H9 (cell line): ENCODE results near the gene MGME1. TPM values are rescaled to one million over a fixed set of nuclear protein-coding genes. Genes with fewer than 3 reads are reported as not detected.
A peak's percentile ranks its signal among the peaks of the same experiment; 100 is the strongest.

Experiments used
- DNase-seq: peaks from one replicate; pipeline ENCODE4 v3.0.0-alpha.2; 2017
- H2AFZ ChIP-seq: one replicate; pipeline ENCODE4 v1.6.1; 2013; ENCODE audit warnings: mild to moderate bottlenecking, low read length, control low read depth, moderate library complexity
- H2AK5ac ChIP-seq: 2 replicates; pipeline ENCODE4 v1.6.1; 2013; ENCODE audit warnings: low read length, control low read depth, mixed read lengths; ENCODE audit not compliant: insufficient read length
- H2BK120ac ChIP-seq: one replicate; pipeline ENCODE4 v1.6.1; 2013; ENCODE audit warnings: low read depth, mild to moderate bottlenecking, low read length, control low read depth, inconsistent platforms; ENCODE audit not compliant: poor library complexity, severe bottlenecking
- H2BK12ac ChIP-seq: 2 replicates; pipeline ENCODE4 v1.6.1; 2013; ENCODE audit warnings: low read length, control low read depth, mixed read lengths, low read depth; ENCODE audit not compliant: insufficient read length
- H2BK15ac ChIP-seq: 2 replicates; pipeline ENCODE4 v1.6.1; 2013; ENCODE audit warnings: low read depth, low read length, control low read depth
- H2BK20ac ChIP-seq: one replicate; pipeline ENCODE4 v1.6.1; 2013; ENCODE audit warnings: low read depth, mild to moderate bottlenecking, low read length, control low read depth, inconsistent platforms; ENCODE audit not compliant: poor library complexity, severe bottlenecking
- H2BK5ac ChIP-seq: 2 replicates; pipeline ENCODE4 v1.6.1; 2013; ENCODE audit warnings: low read length, control low read depth, mixed read lengths; ENCODE audit not compliant: insufficient read length
- H3K14ac ChIP-seq: 2 replicates; pipeline ENCODE4 v1.6.1; 2013; ENCODE audit warnings: low read length, control low read depth; ENCODE audit not compliant: insufficient read depth
- H3K18ac ChIP-seq: 2 replicates; pipeline ENCODE4 v1.6.1; 2013; ENCODE audit warnings: low read depth, mild to moderate bottlenecking, mixed read lengths, low read length, control low read depth; ENCODE audit not compliant: insufficient read length
- H3K23ac ChIP-seq: 2 replicates; pipeline ENCODE4 v1.6.1; 2013; ENCODE audit warnings: low read length, control low read depth, mixed read lengths, low read depth; ENCODE audit not compliant: insufficient read length
- H3K23me2 ChIP-seq: 2 replicates; pipeline ENCODE4 v1.6.1; 2013; ENCODE audit warnings: low read depth, mild to moderate bottlenecking, mixed read lengths, low read length, control low read depth; ENCODE audit not compliant: insufficient read length, poor library complexity, severe bottlenecking
- H3K27ac ChIP-seq: 2 replicates; pipeline ENCODE4 v1.5.1; 2013; ENCODE audit warnings: low read length, control low read depth, mixed read lengths, low read depth; ENCODE audit not compliant: insufficient read length
- H3K27me3 ChIP-seq: 2 replicates; pipeline ENCODE4 v1.6.1; 2013; ENCODE audit warnings: low read length, control low read depth, inconsistent platforms; ENCODE audit not compliant: insufficient read depth
- H3K4ac ChIP-seq: 2 replicates; pipeline ENCODE4 v1.6.1; 2013; ENCODE audit warnings: low read depth, mild to moderate bottlenecking, control low read depth, inconsistent platforms, low read length, moderate library complexity
- H3K4me1 ChIP-seq: 2 replicates; pipeline ENCODE4 v1.6.1; 2013; ENCODE audit warnings: low read length, control low read depth, inconsistent platforms; ENCODE audit not compliant: insufficient read depth
- H3K4me2 ChIP-seq: 2 replicates; pipeline ENCODE4 v1.6.1; 2013; ENCODE audit warnings: low read length, control low read depth, mixed read lengths; ENCODE audit not compliant: insufficient read length, insufficient read depth
- H3K56ac ChIP-seq: 2 replicates; pipeline ENCODE4 v1.6.1; 2013; ENCODE audit warnings: low read depth, mild to moderate bottlenecking, mixed read lengths, low read length, control low read depth; ENCODE audit not compliant: insufficient read length
- H3K79me1 ChIP-seq: 2 replicates; pipeline ENCODE4 v1.6.1; 2013; ENCODE audit warnings: low read depth, mild to moderate bottlenecking, moderate library complexity, low read length, control low read depth, inconsistent platforms; ENCODE audit not compliant: insufficient read depth, poor library complexity, severe bottlenecking
- H3K79me2 ChIP-seq: 2 replicates; pipeline ENCODE4 v1.6.1; 2013; ENCODE audit warnings: low read length, control low read depth, inconsistent platforms; ENCODE audit not compliant: insufficient read depth
- H3K9ac ChIP-seq: 2 replicates; pipeline ENCODE4 v1.6.1; 2013; ENCODE audit warnings: low read length, control low read depth, mixed read lengths; ENCODE audit not compliant: insufficient read length; ENCODE audit errors: extremely low read depth
- H3K9me3 ChIP-seq: one replicate; pipeline ENCODE4 v1.6.1; 2013; ENCODE audit warnings: low read depth, low read length, inconsistent platforms; ENCODE audit not compliant: control insufficient read depth
- H3T11ph ChIP-seq: one replicate; pipeline ENCODE4 v1.6.1; 2013; ENCODE audit warnings: mild to moderate bottlenecking, low read length, control low read depth, inconsistent platforms
- H4K20me1 ChIP-seq: one replicate; pipeline ENCODE4 v1.6.1; 2013; ENCODE audit not compliant: control insufficient read depth, insufficient read length, insufficient read depth
- H4K5ac ChIP-seq: 2 replicates; pipeline ENCODE4 v1.6.1; 2013; ENCODE audit warnings: low read depth, mild to moderate bottlenecking, mixed read lengths, low read length, control low read depth; ENCODE audit not compliant: insufficient read length
- H4K8ac ChIP-seq: replicated peaks from 2 replicates; pipeline ENCODE4 v1.6.1; 2013; ENCODE audit warnings: low read length, control low read depth, mixed read lengths, low read depth; ENCODE audit not compliant: insufficient read length
- H4K91ac ChIP-seq: 2 replicates; pipeline ENCODE4 v1.6.1; 2013; ENCODE audit warnings: low read depth, mild to moderate bottlenecking, moderate library complexity, mixed read lengths, low read length, control low read depth; ENCODE audit not compliant: insufficient read length
- H3K27ac Mint-ChIP-seq, 3 experiments: 2 replicates in 2 of 3; 3 replicates in 1 of 3; pipeline ENCODE4 v1.8.0; 2020 to 2021; ENCODE audit warnings: mixed read lengths in 3 of 3, mild to moderate bottlenecking in 1 of 3, moderate library complexity in 1 of 3
- H3K27me3 Mint-ChIP-seq: 2 replicates; pipeline ENCODE4 v1.8.0; 2021; ENCODE audit warnings: low read depth, mild to moderate bottlenecking, moderate library complexity, mixed read lengths
- H3K36me3 Mint-ChIP-seq, 3 experiments: 2 replicates in 2 of 3; 3 replicates in 1 of 3; pipeline ENCODE4 v1.8.0; 2020 to 2021; ENCODE audit warnings: low read depth in 3 of 3, mixed read lengths in 3 of 3; ENCODE audit not compliant: insufficient read depth in 1 of 3
- H3K4me1 Mint-ChIP-seq, 2 experiments: 2 replicates each; pipeline ENCODE4 v1.8.0; 2020; ENCODE audit warnings: mixed read lengths in 2 of 2
- H3K4me3 Mint-ChIP-seq, 2 experiments: 2 replicates in 1 of 2; 3 replicates in 1 of 2; pipeline ENCODE4 v1.8.0; 2020 to 2021; ENCODE audit warnings: mild to moderate bottlenecking in 2 of 2, mixed read lengths in 2 of 2, moderate library complexity in 1 of 2
- H3K9me3 Mint-ChIP-seq, 2 experiments: 2 replicates in 1 of 2; 3 replicates in 1 of 2; pipeline ENCODE4 v1.8.0; 2020; ENCODE audit warnings: mild to moderate bottlenecking in 2 of 2, mixed read lengths in 2 of 2, moderate library complexity in 1 of 2
- CTCF ChIP-seq: fragments of 200-600 bp; sonication (generic); conservative IDR thresholded peaks from 3 replicates; pipeline ENCODE4 v1.8.0; 2021; ENCODE audit warnings: antibody characterized with exemption, mild to moderate bottlenecking
- WGBS: extraction: QIAGEN DNeasy Blood & Tissue Kit; methylation state at CpG from one replicate; pipeline ENCODE4 v1.1.7; 2013; ENCODE audit warnings: missing lambda C conversion rate, low lambda C conversion rate, mixed read lengths; ENCODE audit not compliant: insufficient read length; ENCODE audit errors: extremely low coverage; 5-methylcytosine and 5-hydroxymethylcytosine counted together
- total RNA-seq: library from RNA; stranded (reverse); gene quantifications from 2 replicates; pipeline ENCODE4 v1.2.1, GENCODE V29; 2021

Gene MGME1
- total RNA-seq, 1 experiment from 2014 or later, result 48.9 TPM

GRCh38 chr20:17941826-17942196, 27.0 kb upstream of the MGME1 start:
- no peak overlapping the region for H3K27ac ChIP-seq
- H3K79me1 ChIP-seq, result no peaks in the 10 kb centered on the region
- H3K23ac ChIP-seq, result no peak overlapping the region
- no peak overlapping the region for H2BK12ac ChIP-seq
- peaks cover 41 to 64% (median 55%) of the 10 kb centered on the region in 3 experiments; a peak in 6 of 7 replicates for H3K36me3 Mint-ChIP-seq
- TF ChIP-seq CTCF, result no peak
- no peak overlapping the region for H2AFZ ChIP-seq
- H3K9me3 Mint-ChIP-seq, result no peaks in the 10 kb centered on the region
- H3K4me1 Mint-ChIP-seq, result peaks cover 50 to 54% of the 10 kb centered on the region in 2 experiments
- H3T11ph ChIP-seq, result no peak overlapping the region
- H2BK120ac ChIP-seq, result no peak overlapping the region
- no peaks in the 10 kb centered on the region for H3K79me2 ChIP-seq
- no peaks in the 10 kb centered on the region for H3K23me2 ChIP-seq
- no peaks in the 10 kb centered on the region for H4K20me1 ChIP-seq
- no peak for DNase-seq
- H3K14ac ChIP-seq, result no peak overlapping the region
- H3K9me3 ChIP-seq, result no peaks in the 10 kb centered on the region
- no peaks in the 10 kb centered on the region for H3K27me3 ChIP-seq
- H2AK5ac ChIP-seq, result no peak overlapping the region
- no peak overlapping the region; a peak in 1 of 5 replicates for H3K4me3 Mint-ChIP-seq
- no peak overlapping the region for H3K9ac ChIP-seq
- H2BK5ac ChIP-seq, result no peak overlapping the region
- no peak overlapping the region for H3K4me2 ChIP-seq
- peak overlapping the region in 1 of 3 experiments; percentile 67; a peak in 1 of 7 replicates for H3K27ac Mint-ChIP-seq
- H3K4ac ChIP-seq, result no peak overlapping the region
- no peak overlapping the region for H2BK20ac ChIP-seq
- no peak overlapping the region for H3K18ac ChIP-seq
- H3K4me1 ChIP-seq, result peaks cover 7% of the 10 kb centered on the region; the same call in 1 of the 2 replicates
- H3K56ac ChIP-seq, result no peak overlapping the region
- no peak overlapping the region for H4K8ac ChIP-seq
- WGBS, result no CpG with 5 or more reads among the region's 3 CpGs
- H4K91ac ChIP-seq, result no peak overlapping the region
- H2BK15ac ChIP-seq, result no peak overlapping the region
- no peak overlapping the region for H4K5ac ChIP-seq
- H3K27me3 Mint-ChIP-seq, result peaks cover 5% of the 10 kb centered on the region; the same call in 1 of the 2 replicates
